HEK293 (cell line): ENCODE measurements around the gene ABCG1.

ENCODE experiments used
- CTCF ChIA-PET: fragments of 350-600 bp; formaldehyde crosslinking; extraction: SDS; loops from one replicate; lab custom pipeline; 2021; ENCODE audit warnings: antibody characterized with exemption; lab: Yijun Ruan, JAX
- POLR2A ChIA-PET: fragments of 300-600 bp; formaldehyde crosslinking; extraction: SDS; loops from one replicate; lab custom pipeline; 2020; ENCODE audit warnings: antibody characterized with exemption, inconsistent platforms; lab: Yijun Ruan, JAX
- H3K27ac ChIP-seq: fragments of 200-500 bp; sonication (Bioruptor generic); 2 replicates; pipeline ENCODE4 v1.5.1; 2014; ENCODE audit warnings: low read depth, low read length, control low read depth, inconsistent platforms; ENCODE audit errors: extremely low read depth
- H3K36me3 ChIP-seq, 2 experiments: fragments of 200-500 bp in 1 of 2; sonication (Bioruptor generic) in 1 of 2; 1 replicate in 1 of 2; 2 replicates in 1 of 2; pipeline ENCODE4 v1.5.1; 2014 to 2017; ENCODE audit warnings: inconsistent platforms in 2 of 2, low read length in 2 of 2; ENCODE audit not compliant: control insufficient read depth in 2 of 2, insufficient read depth in 1 of 2
- H3K4me1 ChIP-seq: fragments of 200-500 bp; sonication (Bioruptor generic); 2 replicates; pipeline ENCODE4 v1.5.1; 2014; ENCODE audit warnings: mild to moderate bottlenecking, low read length, inconsistent platforms; ENCODE audit not compliant: control insufficient read depth, insufficient read depth
- H3K4me3 ChIP-seq: 2 replicates; pipeline ENCODE4 v1.5.1; 2011; ENCODE audit warnings: low read depth, mild to moderate bottlenecking, control low read depth, low read length, moderate library complexity
- H3K9me3 ChIP-seq: fragments of 200-500 bp; sonication (Bioruptor generic); 2 replicates; pipeline ENCODE4 v1.5.1; 2014; ENCODE audit warnings: low read depth, low read length, inconsistent platforms; ENCODE audit not compliant: control insufficient read depth, insufficient read depth
- BCL6B ChIP-seq: fragments of 450-650 bp; formaldehyde crosslinking; IDR thresholded peaks from 2 replicates; pipeline ENCODE4 v1.5.1; 2017; ENCODE audit warnings: missing biosample characterization, missing genetic modification characterization
- ELK4 ChIP-seq: IDR thresholded peaks from 2 replicates; pipeline ENCODE4 v1.6.1; 2011; ENCODE audit warnings: mild to moderate bottlenecking, low read depth, low read length, borderline replicate concordance
- GLI2 ChIP-seq: fragments of 450-650 bp; formaldehyde crosslinking; IDR thresholded peaks from 2 replicates; pipeline ENCODE4; 2017; ENCODE audit warnings: missing biosample characterization, missing genetic modification characterization, low read depth, borderline replicate concordance
- GLIS2 ChIP-seq: fragments of 450-650 bp; formaldehyde crosslinking; IDR thresholded peaks from 2 replicates; pipeline ENCODE4 v1.5.1; 2016; ENCODE audit warnings: missing biosample characterization, missing genetic modification characterization
- KLF9 ChIP-seq: fragments of 450-650 bp; formaldehyde crosslinking; IDR thresholded peaks from 2 replicates; pipeline ENCODE4 v1.5.1; 2016; ENCODE audit warnings: missing biosample characterization, missing genetic modification characterization, low read depth
- REPIN1 ChIP-seq: fragments of 450-650 bp; formaldehyde crosslinking; IDR thresholded peaks from 2 replicates; pipeline ENCODE4 v1.5.1; 2017; ENCODE audit warnings: missing biosample characterization, missing genetic modification characterization, low read depth
- TCF7L2 ChIP-seq: IDR thresholded peaks from 2 replicates; pipeline ENCODE4 v1.6.1; 2011; ENCODE audit warnings: low read depth, mild to moderate bottlenecking, inconsistent platforms, low read length, moderate library complexity, borderline replicate concordance
- ZBTB8A ChIP-seq: fragments of 450-650 bp; formaldehyde crosslinking; IDR thresholded peaks from 2 replicates; pipeline ENCODE4 v1.5.1; 2016; ENCODE audit warnings: missing biosample characterization, missing genetic modification characterization
- ZNF184 ChIP-seq: fragments of 450-650 bp; IDR thresholded peaks from 2 replicates; pipeline ENCODE4 v1.5.1; 2018; ENCODE audit warnings: missing biosample characterization, mild to moderate bottlenecking, missing genetic modification characterization
- ZNF211 ChIP-seq: fragments of 450-650 bp; formaldehyde crosslinking; IDR thresholded peaks from 2 replicates; pipeline ENCODE4 v1.5.1; 2016; ENCODE audit warnings: low read depth, missing biosample characterization, missing genetic modification characterization
- ZNF280D ChIP-seq: fragments of 450-650 bp; formaldehyde crosslinking; IDR thresholded peaks from 2 replicates; pipeline ENCODE4 v1.5.1; 2016; ENCODE audit warnings: missing biosample characterization, missing genetic modification characterization
- ZNF350 ChIP-seq: fragments of 450-650 bp; formaldehyde crosslinking; IDR thresholded peaks from 2 replicates; pipeline ENCODE4 v1.5.0; 2017; ENCODE audit warnings: missing biosample characterization, mild to moderate bottlenecking, missing genetic modification characterization
- ZNF416 ChIP-seq: fragments of 450-650 bp; formaldehyde crosslinking; IDR thresholded peaks from 2 replicates; pipeline ENCODE4 v1.5.1; 2016; ENCODE audit warnings: missing biosample characterization, missing genetic modification characterization
- ZNF423 ChIP-seq: fragments of 450-650 bp; formaldehyde crosslinking; IDR thresholded peaks from 2 replicates; pipeline ENCODE4 v1.5.1; 2016; ENCODE audit warnings: missing biosample characterization, missing genetic modification characterization
- ZNF521 ChIP-seq: fragments of 450-650 bp; formaldehyde crosslinking; IDR thresholded peaks from 2 replicates; pipeline ENCODE4 v1.5.1; 2017; ENCODE audit warnings: missing biosample characterization, mild to moderate bottlenecking, missing genetic modification characterization
- ZNF658 ChIP-seq: fragments of 450-650 bp; formaldehyde crosslinking; IDR thresholded peaks from 2 replicates; pipeline ENCODE4; 2016; ENCODE audit warnings: missing biosample characterization, missing genetic modification characterization
- ZNF677 ChIP-seq: fragments of 450-650 bp; IDR thresholded peaks from 2 replicates; pipeline ENCODE4 v1.5.0; 2018; ENCODE audit warnings: missing biosample characterization, mild to moderate bottlenecking, missing genetic modification characterization, moderate library complexity
- ZSCAN18 ChIP-seq: fragments of 450-650 bp; formaldehyde crosslinking; IDR thresholded peaks from 2 replicates; pipeline ENCODE4 v1.5.1; 2016; ENCODE audit warnings: missing biosample characterization, missing genetic modification characterization
- ZSCAN23 ChIP-seq: fragments of 450-650 bp; formaldehyde crosslinking; IDR thresholded peaks from 2 replicates; pipeline ENCODE4 v1.5.1; 2016; ENCODE audit warnings: missing biosample characterization, missing genetic modification characterization
- TF ChIP-seq, protein P1 (sequence below): fragments of 450-650 bp; formaldehyde crosslinking; IDR thresholded peaks from 2 replicates; pipeline ENCODE4 v1.5.1; 2016; ENCODE audit warnings: missing biosample characterization, missing genetic modification characterization

The ABCG1 gene

GRCh38 chr21:42285569-42286245, 66.8 kb downstream of the ABCG1 start:
- no peak overlapping the region for H3K4me3 ChIP-seq
- CTCF ChIA-PET, result interaction anchor here (0.5 to 1.4 kb wide), 5 partner anchors 25 to 207 kb away, joined by 3 to 5 read pairs (median 3); no protein-coding TSS in a partner anchor

DNA sequence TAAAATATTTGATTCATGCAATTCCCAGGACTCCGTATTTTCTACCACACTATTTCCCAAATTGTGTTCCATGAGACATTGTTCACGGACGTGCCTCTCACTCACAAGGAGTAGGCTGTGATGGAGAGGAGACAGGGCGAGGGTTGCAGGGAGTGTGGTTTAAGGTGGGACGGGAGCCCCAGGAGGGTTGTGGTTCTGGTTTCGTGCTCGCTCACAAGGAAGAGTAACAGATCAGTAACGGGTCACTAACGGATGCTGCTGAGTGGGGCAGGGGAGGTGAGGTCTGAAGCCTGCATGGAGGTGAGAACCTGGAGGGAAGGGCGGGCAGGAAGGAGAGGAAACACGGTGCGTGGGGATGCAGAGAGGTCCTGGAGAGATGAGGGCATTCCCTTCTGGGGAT, 67.5 kb downstream of the ABCG1 start:
- H3K27ac ChIP-seq, result no peak overlapping the region
- H3K9me3 ChIP-seq, result no peaks in the 10 kb centered on the region
- ChIA-PET CTCF (interaction anchor here (0.5 kb wide), 1 partner anchor 483 kb away, joined by 3 read pairs; no protein-coding TSS in a partner anchor), POLR2A (no interaction called here)
- no peak overlapping the region for H3K4me3 ChIP-seq
- no peak for TF ChIP-seq ZNF211 (tag by site-specific recombination)
- no peak for TF ChIP-seq ELK4
- TF ChIP-seq KLF9, result no peak
- TF ChIP-seq ZNF521 (tag by site-specific recombination), result no peak
- TF ChIP-seq, protein P1, sequence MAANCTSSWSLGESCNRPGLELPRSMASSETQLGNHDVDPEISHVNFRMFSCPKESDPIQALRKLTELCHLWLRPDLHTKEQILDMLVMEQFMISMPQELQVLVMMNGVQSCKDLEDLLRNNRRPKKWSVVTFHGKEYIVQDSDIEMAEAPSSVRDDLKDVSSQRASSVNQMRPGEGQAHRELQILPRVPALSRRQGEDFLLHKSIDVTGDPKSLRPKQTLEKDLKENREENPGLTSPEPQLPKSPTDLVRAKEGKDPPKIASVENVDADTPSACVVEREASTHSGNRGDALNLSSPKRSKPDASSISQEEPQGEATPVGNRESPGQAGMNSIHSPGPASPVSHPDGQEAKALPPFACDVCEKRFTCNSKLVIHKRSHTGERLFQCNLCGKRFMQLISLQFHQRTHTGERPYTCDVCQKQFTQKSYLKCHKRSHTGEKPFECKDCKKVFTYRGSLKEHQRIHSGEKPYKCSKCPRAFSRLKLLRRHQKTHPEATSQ (tag by site-specific recombination), result no peak
- no peak for TF ChIP-seq BCL6B (tag by site-specific recombination)
- no peak for TF ChIP-seq ZNF677 (tag by site-specific recombination)
- no peak for TF ChIP-seq ZSCAN18
- TF ChIP-seq ZNF280D (tag by site-specific recombination), result no peak
- TF ChIP-seq ZBTB8A (tag by site-specific recombination), result no peak
- TF ChIP-seq REPIN1 (tag by site-specific recombination), result no peak
- no peak for TF ChIP-seq GLI2 (tag by site-specific recombination)
- no peaks in the 10 kb centered on the region for H3K4me1 ChIP-seq
- H3K36me3 ChIP-seq, result no peaks in the 10 kb centered on the region

More at GRCh38 chr21:42285569-42286245, 66.8 kb downstream of the ABCG1 start:
- TF ChIP-seq ZNF658 (no peak), ZNF184 (tag by site-specific recombination) (no peak), ZNF350 (no peak), ZNF416 (tag by site-specific recombination) (no peak), ZNF423 (tag by site-specific recombination) (no peak), TCF7L2 (no peak), GLIS2 (tag by site-specific recombination) (no peak), ZSCAN23 (no peak)
- Histone ChIP-seq H3K4me1 (no peaks in the 10 kb centered on the region), H3K27ac (no peak overlapping the region), H3K36me3 (no peaks in the 10 kb centered on the region), H3K9me3 (no peaks in the 10 kb centered on the region)
- POLR2A ChIA-PET, result no interaction called here
